Esophagus mucosa (tissue), 1 donor: ENCODE data around the gene SNRNP70. TPM values are rescaled to one million over a fixed set of nuclear protein-coding genes. Genes with fewer than 3 reads are reported as not detected.

Experiments
- ATAC-seq: fragments of 200-7000 bp; cut with Tn5 transposase; one replicate; pipeline ENCODE4 v1.9.1; 2020
- total RNA-seq: library from RNA; stranded (reverse); gene quantifications from one replicate; pipeline ENCODE4 v1.2.4, GENCODE V29; 2023
- donor health status: DM: yes; HTN: yes; CAD: no.

Gene SNRNP70
- total RNA-seq, 1 donor from 2014 or later, result 82.3 TPM

- ATAC-seq, result no peak
Measured at GRCh38 chr19:49102303-49102702, 17.1 kb downstream of the SNRNP70 start.

GRCh38 chr19:49103331-49104085 is 18.3 kb downstream of the SNRNP70 start:
- ATAC-seq, result no peak

DNA sequence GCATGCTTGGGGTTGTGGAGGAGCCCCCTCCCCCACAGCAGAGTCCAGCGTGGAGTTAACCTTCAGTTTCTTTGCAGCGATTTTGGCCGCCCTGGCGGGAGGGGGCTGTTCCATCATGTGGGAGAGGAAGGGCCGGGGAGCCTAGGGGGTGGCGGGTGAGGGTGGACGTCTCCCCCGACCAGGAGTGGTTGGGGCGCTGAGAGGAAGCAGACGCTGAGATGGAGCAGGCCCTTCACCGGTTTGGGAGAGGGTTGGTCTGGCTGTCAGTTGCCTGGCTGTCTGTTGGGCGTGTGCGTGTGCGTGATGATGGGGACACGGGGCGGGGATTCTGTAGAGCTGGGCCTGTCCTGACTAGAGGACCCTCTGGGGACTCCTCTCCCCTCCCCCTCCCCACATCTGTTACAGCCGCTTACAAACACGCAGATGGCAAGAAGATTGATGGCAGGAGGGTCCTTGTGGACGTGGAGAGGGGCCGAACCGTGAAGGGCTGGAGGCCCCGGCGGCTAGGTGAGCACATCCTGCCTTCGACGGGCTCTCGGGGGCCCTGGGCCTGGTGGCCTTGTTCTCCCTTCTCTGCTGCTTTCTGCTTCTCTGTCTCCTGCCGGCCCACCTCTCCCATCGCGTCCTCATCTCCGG is 19.1 kb downstream of the SNRNP70 start:
- ATAC-seq, result no peak

GRCh38 chr19:49106648-49107135 is 21.4 kb downstream of the SNRNP70 start:
- peak; percentile 42 for ATAC-seq

GRCh38 chr19:49107625-49108459 is 22.6 kb downstream of the SNRNP70 start:
- peak; percentile 30 for ATAC-seq

- ATAC-seq, result no peak
Measured at GRCh38 chr19:49109051-49109450, 23.8 kb downstream of the SNRNP70 start.

DNA sequence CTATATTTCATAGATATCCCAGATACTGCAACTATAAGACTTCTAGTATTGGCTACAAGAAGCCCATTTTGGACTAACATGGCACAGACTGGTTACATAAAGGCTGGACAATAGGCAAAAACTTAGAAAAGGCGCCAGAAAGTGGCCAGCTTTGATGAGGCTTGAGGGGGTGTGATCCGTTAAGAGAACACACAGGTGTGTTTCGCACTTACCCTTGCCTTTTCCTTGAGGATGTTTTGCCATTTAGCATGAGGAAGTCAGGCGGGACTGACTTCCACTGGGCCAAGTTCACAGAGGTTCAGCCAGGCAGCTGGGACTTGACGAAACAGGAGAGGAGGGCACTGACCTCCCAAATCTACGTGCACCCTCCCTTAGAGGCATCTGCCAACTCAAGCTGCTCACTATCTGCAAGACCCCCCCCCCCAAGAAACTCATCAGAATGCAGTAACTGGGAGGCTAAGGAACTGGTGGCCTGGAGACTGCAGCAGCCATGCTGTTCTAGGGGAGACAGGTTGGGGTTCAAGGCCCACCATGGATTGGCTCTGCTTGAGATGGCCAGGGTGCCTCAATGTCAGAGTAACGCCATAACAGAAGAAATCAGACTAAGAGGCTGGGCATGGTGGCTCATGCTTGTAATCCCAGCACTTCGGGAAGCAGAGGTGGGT is 24.4 kb downstream of the SNRNP70 start:
- ATAC-seq, result no peak

DNA sequence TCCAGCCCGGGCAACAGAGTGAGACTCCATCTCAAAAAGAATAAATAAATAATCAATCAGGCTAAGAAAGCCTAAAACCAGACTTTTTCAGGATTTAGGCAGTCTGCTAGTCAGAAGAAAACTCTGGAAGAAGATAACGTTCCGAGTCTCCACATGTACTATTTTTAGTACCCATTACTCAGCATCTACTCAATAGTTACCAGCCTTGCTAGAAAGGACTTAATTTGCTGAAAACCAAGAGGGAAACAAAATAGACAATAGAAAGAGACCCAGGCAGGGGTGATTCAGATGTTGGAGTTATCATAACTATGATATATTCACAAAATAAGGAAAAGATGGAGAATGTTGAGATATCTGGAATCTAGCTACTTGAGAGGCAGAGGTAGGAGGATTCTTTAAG is 25.3 kb downstream of the SNRNP70 start:
- no peak for ATAC-seq

DNA sequence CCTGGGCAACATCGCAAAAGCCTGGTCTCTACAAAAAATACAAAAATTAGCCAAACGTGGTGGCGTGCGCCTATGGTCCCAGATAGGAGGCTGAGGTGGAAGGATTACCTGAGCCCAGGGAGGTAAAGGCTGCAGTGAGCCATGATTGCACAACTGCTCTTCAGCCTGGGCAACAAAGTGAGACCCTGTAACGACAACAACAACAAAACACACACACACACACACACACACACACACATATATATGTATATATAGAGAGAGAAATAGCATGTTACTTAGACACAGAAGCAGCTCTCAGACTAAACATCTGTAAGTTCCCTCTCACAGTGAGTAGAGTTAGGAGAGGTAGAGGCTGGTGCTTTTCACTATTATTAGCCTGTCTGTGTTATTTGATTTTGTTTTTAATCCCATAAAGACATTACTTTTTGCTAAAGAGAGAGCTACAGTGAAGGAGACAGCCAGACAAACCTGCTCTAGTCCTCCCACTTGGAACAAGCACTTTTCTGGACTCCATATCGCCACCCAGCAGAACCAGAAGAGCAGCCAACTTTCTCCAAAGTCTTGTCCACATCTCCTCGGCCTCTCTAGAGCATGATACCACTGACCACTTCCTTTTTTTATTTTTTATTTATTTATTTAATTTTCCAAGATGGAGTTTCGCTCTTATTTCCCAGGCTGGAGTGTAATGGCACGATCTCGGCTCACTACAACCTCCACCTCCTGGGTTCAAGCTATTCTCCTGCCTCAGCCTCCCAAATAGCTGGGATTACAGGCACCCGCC is 26.2 kb downstream of the SNRNP70 start:
- ATAC-seq, result no peak

GRCh38 chr19:49113762-49114629 is 28.7 kb downstream of the SNRNP70 start, which contains the start of gene LIN7B:
Gene LIN7B, plus strand, starts transcription at chr19:49114370. Its CDS starts 35 bp downstream, at chr19:49114405.
- ATAC-seq, result peak; percentile 65

- no peak for ATAC-seq
Measured at GRCh38 chr19:49114630-49115363, 29.5 kb downstream of the SNRNP70 start.

DNA sequence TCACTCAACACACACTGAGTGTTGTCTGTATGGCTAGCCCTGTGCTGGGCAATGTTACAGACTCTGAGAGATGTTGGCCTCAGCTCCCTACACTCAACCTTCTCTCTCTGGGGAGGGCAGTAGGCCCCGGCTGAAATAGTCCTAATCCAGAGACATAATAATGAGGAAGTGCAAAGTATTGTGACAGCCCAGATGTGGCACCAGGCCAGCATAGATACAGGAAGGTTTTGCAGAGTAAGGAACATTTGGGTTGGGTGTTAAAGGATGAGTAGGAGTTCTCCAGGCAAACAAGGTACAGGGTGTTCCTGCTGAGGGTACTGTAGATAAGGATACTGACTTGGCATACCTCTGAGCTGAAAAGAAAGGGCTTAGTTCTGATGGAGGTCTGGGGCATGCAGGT is 31.3 kb downstream of the SNRNP70 start:
- ATAC-seq, result no peak

GRCh38 chr19:49117677-49118564 is 32.7 kb downstream of the SNRNP70 start:
- ATAC-seq, result no peak

DNA sequence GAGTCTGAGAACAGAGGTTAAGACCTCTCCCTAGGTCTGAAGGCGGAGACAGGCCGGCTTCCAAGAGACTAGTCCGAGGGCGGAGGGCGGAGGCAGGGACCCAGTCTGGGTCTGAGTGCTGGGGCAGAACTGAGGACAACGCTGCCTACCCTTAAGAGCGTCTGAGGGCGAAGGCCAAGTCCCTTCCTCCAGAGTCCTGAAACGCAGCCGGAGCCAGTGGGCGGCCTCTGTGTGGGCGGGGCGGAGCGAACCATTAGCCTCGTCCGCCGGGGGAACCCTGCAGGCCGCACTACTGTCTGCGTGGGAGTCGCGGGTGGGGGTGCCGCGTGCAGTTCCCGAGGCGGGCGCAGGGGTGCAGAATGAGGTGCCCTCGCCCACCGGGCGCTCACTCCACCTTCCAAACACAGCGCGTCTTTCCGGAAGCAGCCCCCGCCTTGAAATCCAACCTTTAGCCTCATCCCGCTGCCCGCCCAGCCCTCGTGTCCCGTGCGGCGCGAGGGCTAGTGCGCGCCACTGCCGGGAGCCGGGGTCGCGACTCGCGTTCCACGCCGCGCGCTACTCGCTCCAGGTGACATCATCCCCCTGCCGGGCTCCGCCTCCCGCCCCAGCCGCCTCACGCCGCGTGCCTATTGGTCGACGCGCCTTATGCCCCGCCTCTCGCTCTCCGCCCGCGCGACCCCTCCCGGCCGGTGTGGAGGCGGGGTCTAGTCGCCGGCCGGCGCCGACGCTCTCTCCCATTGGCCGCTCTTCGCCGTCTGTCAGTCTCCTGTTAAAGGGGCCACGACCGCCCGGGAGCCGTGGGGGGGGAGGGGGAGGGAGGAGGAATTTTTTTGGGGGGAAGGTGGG is 33.5 kb downstream of the SNRNP70 start, which contains the start of gene C19orf73:
C19orf73 (minus strand) TSS at position 579 of the 846 bp plus-strand sequence; CDS start at position 458, 121 bp downstream.
- ATAC-seq, result peak; percentile 91

GRCh38 chr19:49119411-49120324 is 34.4 kb downstream of the SNRNP70 start, which contains the start of gene PPFIA3:
Gene PPFIA3, plus strand, starts transcription at chr19:49119544. Its CDS starts 8,330 bp downstream, at chr19:49127874.
- peak; percentile 19 for ATAC-seq

GRCh38 chr19:49120325-49120683 is 35.1 kb downstream of the SNRNP70 start:
- no peak for ATAC-seq
